Measurements from ENCODE around the gene PET117. TPM values are rescaled to one million over a fixed set of nuclear protein-coding genes. Genes with fewer than 3 reads are reported as not detected.
"Not testable (repeated sequence)": the region's sequence is repeated elsewhere in the genome, so short reads cannot be mapped to it uniquely, and the experiment has no call there.

The PET117 gene
- total RNA-seq, 2 donors from 2014 or later, result 9.1 to 13.2 TPM

DNA sequence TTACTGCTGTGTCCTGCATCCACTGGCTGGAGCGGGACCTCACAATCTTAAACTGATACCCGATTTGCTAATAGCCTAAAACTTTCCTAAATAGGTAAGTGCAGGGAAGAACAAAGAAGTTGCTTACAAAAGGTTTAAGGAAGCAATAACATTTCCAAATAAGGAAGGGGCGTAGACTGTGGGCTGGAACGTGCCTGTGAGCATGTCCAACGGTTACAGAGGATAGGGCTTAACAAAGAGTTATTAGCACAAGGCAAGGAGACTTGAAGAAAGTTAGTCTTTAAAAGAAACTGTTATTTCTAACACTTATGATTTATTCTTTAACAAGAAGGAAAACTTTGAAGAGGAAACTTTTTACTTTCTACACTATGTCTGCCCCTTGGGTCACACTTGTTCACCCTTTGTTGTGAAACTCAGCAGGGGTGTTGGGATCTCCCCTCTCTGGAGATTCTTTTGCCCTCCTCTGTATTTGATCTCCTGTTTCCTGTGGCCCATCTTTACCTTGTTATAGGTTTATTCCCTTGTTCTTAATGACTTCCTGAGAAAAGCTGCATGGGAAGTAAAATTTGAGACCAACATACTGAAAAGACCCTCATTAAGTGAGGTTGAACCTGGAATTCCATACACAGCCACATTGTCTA, 28.7 kb downstream of the PET117 start:
- intact Hi-C loops (cut with DNase I), result no loop called here
- H3K4me3 ChIP-seq, result no peak overlapping the region
- H3K27me3 ChIP-seq, result no peaks in the 10 kb centered on the region
- H3K27ac ChIP-seq, result no peak overlapping the region
- H3K9me3 ChIP-seq, result no peaks in the 10 kb centered on the region
- no peaks in the 10 kb centered on the region for H3K4me1 ChIP-seq
- 73 to 76% methylated on average over 5 of the region's 5 CpGs for WGBS, 2 donors
- no peak for DNase-seq
- TF ChIP-seq CTCF (IDR thresholded peaks at IDR 0.05), result no peak
- TF ChIP-seq POLR2A (IDR thresholded peaks at IDR 0.05), result no peak
- no peak for ATAC-seq
- peaks cover 0 to 11% of the 10 kb centered on the region in 2 donors for H3K36me3 ChIP-seq (replicated peaks in 1 of 2; ENCODE audit: insufficient read depth in 1 of 2, low read depth in 2 of 2)

DNA sequence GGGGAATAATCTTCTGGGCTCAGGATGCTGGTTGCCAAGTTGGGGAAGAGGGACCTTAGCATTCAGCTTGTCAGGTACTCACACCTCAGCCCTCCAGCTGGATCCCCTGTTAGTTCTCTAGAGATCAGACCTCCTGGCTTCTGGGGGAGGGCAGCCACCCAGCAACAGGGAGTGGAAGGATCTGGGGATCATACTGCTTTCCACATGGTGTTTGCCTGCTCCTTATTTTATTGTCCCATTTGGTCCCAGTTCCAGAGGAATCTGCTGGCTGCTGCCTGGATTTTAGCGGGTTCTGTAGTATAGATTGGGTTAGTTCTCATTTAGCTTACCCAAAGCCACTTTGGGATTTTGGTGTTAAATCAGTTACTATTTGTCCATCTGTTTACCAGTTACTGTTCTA, 29.3 kb downstream of the PET117 start:
- Histone ChIP-seq H3K27ac (no peak overlapping the region), H3K4me1 (no peaks in the 10 kb centered on the region), H3K9me3 (no peaks in the 10 kb centered on the region), H3K27me3 (no peaks in the 10 kb centered on the region), H3K36me3 (replicated peaks in 1 of 2; ENCODE audit: insufficient read depth in 1 of 2, low read depth in 2 of 2) (peaks cover 0 to 9% of the 10 kb centered on the region in 2 donors), H3K4me3 (no peak overlapping the region)
- WGBS, 2 donors, result 92 to 94% methylated on average over 1 of the region's 1 CpG
- no peak for DNase-seq
- intact Hi-C loops (cut with DNase I), result no loop called here
- TF ChIP-seq POLR2A (IDR thresholded peaks at IDR 0.05), result no peak
- ATAC-seq, result no peak

GRCh38 chr20:18172379-18172778, 34.7 kb downstream of the PET117 start:
- intact Hi-C loops (cut with DNase I), result no loop called here
- 100% methylated on average over 1 to 2 of the region's 2 CpGs for WGBS, 2 donors
- H3K4me1 ChIP-seq, result no peaks in the 10 kb centered on the region
- ATAC-seq (no peak), DNase-seq (no peak)
- no peaks in the 10 kb centered on the region for H3K27me3 ChIP-seq
- H3K9me3 ChIP-seq, result no peaks in the 10 kb centered on the region
- no peak overlapping the region for H3K27ac ChIP-seq
- no peak overlapping the region for H3K4me3 ChIP-seq
- TF ChIP-seq CTCF (IDR thresholded peaks at IDR 0.05), result no peak
- no peak for TF ChIP-seq POLR2A (IDR thresholded peaks at IDR 0.05)
- no peaks in the 10 kb centered on the region for H3K36me3 ChIP-seq (replicated peaks in 1 of 2; ENCODE audit: insufficient read depth in 1 of 2, low read depth in 2 of 2)

- H3K9me3 ChIP-seq, result peaks cover 0 to 2% (median 0%) of the 10 kb centered on the region in 3 donors
- ATAC-seq, result no peak
- intact Hi-C loops (cut with DNase I), result no loop called here
- no peak for DNase-seq
- H3K36me3 ChIP-seq (replicated peaks in 1 of 2; ENCODE audit: insufficient read depth in 1 of 2, low read depth in 2 of 2), result no peaks in the 10 kb centered on the region
- no peaks in the 10 kb centered on the region for H3K4me1 ChIP-seq
- H3K27me3 ChIP-seq, result no peaks in the 10 kb centered on the region
- 95 to 97% methylated on average over 14 of the region's 14 CpGs for WGBS, 2 donors
- no peak overlapping the region for H3K4me3 ChIP-seq
- TF ChIP-seq CTCF (IDR thresholded peaks at IDR 0.05) (no peak), POLR2A (IDR thresholded peaks at IDR 0.05) (no peak)
- no peak overlapping the region for H3K27ac ChIP-seq
These were observed 37.4 kb downstream of the PET117 start for GRCh38 chr20:18174906-18175683.

DNA sequence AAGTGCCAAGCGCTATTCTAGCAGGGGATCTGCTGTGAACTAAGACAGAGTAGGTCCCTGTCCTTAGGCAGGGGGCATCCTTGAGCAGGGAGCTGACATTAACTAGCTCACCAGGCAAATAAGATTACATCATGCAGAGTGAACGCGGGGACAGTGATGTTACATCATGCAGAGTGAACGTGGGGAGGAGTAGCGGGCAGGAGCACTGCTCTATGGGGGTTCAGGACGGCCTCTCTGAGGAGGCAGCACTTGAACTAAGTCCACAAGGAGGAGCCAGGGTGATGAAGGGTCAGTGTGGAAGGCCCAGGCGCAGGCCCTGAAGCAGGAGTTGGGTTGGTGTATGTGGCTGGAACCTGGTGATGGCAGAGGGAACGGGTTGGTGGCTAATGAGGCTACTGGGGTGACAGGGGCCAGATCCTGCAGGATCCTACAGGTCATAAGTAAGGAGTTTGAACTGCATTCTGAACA, 38.7 kb downstream of the PET117 start:
- Histone ChIP-seq H3K4me1 (no peaks in the 10 kb centered on the region), H3K9me3 (peaks cover 0 to 9% (median 0%) of the 10 kb centered on the region in 3 donors), H3K36me3 (replicated peaks in 1 of 2; ENCODE audit: insufficient read depth in 1 of 2, low read depth in 2 of 2) (peaks cover 0 to 2% of the 10 kb centered on the region in 2 donors), H3K27me3 (no peaks in the 10 kb centered on the region), H3K4me3 (no peak overlapping the region), H3K27ac (no peak overlapping the region)
- 91% methylated on average over 8 of the region's 8 CpGs for WGBS, 2 donors
- ATAC-seq (no peak), DNase-seq (no peak)
- intact Hi-C loops (cut with DNase I), result no loop called here
- TF ChIP-seq CTCF (IDR thresholded peaks at IDR 0.05) (no peak), POLR2A (IDR thresholded peaks at IDR 0.05) (no peak)

GRCh38 chr20:18180366-18180765, 42.7 kb downstream of the PET117 start:
- DNase-seq; H3K9me3 ChIP-seq; H3K27ac ChIP-seq; H3K4me3 ChIP-seq; H3K4me1 ChIP-seq; intact Hi-C loops (cut with DNase I); ATAC-seq; H3K27me3 ChIP-seq: not testable (repeated sequence)
- H3K36me3 ChIP-seq (replicated peaks in 1 of 2; ENCODE audit: insufficient read depth in 1 of 2, low read depth in 2 of 2), result peaks cover 0 to 16% of the 10 kb centered on the region in 2 donors
